ENCODE data around the gene MRGPRE.

MRGPRE gene

DNA sequence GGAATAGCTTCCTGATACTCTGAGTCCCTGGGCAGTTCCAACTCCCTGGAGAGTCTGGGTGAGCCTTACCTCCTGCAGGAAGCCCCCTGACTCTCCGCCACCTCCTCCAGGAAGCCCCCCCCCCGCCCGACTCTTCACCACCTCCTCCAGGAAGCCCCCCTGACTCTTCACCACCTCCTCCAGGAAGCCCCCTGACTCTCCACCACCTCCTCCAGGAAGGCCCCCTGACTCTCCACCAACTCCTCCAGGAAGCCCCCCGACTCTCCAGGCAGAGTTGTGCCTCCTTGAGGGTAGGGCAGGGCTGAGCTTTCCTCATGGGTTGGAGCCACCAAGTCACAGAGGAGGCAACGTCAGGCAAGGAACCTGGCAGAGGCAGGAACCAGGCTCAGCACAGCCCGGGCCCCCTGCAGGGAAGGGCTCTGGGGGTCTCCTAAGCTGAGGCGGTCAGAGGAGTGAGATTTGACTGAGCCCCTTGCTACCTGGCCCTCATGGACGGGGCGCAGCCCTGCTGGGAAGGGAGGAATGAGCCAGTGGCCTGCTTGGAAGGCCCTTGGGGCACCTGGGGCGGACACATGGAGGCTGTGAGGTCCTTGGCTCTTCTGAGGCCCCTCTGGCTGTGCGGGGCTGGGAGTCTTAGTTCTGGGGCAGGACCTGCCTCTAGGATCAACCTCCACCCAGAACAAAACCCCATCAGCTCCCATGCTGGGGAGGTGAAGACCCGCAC is 31.7 kb downstream of the MRGPRE start:
- Mint-ChIP-seq H3K4me3 (no peak overlapping the region), H3K27me3 (peaks cover 11% of the 10 kb centered on the region), H3K36me3 (no peaks in the 10 kb centered on the region), H3K27ac (no peak overlapping the region), H3K4me1 (no peaks in the 10 kb centered on the region), H3K9me3 (no peaks in the 10 kb centered on the region)
- DNase-seq (ENCODE audit: low spot score in 2 of 2) (no peak), ATAC-seq (ENCODE audit: low read depth) (no peak)

GRCh38 chr11:3199537-3200295 is 32.5 kb downstream of the MRGPRE start:
- Mint-ChIP-seq H3K9me3 (no peaks in the 10 kb centered on the region), H3K27ac (no peak overlapping the region), H3K36me3 (no peaks in the 10 kb centered on the region), H3K4me3 (no peak overlapping the region), H3K4me1 (no peaks in the 10 kb centered on the region), H3K27me3 (peaks cover 10% of the 10 kb centered on the region)
- ATAC-seq (ENCODE audit: low read depth) (no peak), DNase-seq (ENCODE audit: low spot score in 2 of 2) (no peak)

GRCh38 chr11:3198815-3199214 is 33.4 kb downstream of the MRGPRE start:
- no peak for DNase-seq (ENCODE audit: low spot score in 2 of 2)
- Mint-ChIP-seq H3K9me3 (no peaks in the 10 kb centered on the region), H3K36me3 (no peaks in the 10 kb centered on the region), H3K4me1 (no peaks in the 10 kb centered on the region), H3K27me3 (peaks cover 10% of the 10 kb centered on the region), H3K27ac (no peak overlapping the region), H3K4me3 (no peak overlapping the region)
- no peak for ATAC-seq (ENCODE audit: low read depth)

- H3K27me3 Mint-ChIP-seq: peaks cover 10% of the 10 kb centered on the region
- no peaks in the 10 kb centered on the region for H3K4me1 Mint-ChIP-seq
- H3K4me3 Mint-ChIP-seq: no peak overlapping the region
- H3K27ac Mint-ChIP-seq: no peak overlapping the region
- ATAC-seq (ENCODE audit: low read depth) (no peak), DNase-seq (ENCODE audit: low spot score in 2 of 2) (no peak)
- H3K9me3 Mint-ChIP-seq: no peaks in the 10 kb centered on the region
- no peaks in the 10 kb centered on the region for H3K36me3 Mint-ChIP-seq
Observed at GRCh38 chr11:3197878-3198528, 34.2 kb downstream of the MRGPRE start.

DNA sequence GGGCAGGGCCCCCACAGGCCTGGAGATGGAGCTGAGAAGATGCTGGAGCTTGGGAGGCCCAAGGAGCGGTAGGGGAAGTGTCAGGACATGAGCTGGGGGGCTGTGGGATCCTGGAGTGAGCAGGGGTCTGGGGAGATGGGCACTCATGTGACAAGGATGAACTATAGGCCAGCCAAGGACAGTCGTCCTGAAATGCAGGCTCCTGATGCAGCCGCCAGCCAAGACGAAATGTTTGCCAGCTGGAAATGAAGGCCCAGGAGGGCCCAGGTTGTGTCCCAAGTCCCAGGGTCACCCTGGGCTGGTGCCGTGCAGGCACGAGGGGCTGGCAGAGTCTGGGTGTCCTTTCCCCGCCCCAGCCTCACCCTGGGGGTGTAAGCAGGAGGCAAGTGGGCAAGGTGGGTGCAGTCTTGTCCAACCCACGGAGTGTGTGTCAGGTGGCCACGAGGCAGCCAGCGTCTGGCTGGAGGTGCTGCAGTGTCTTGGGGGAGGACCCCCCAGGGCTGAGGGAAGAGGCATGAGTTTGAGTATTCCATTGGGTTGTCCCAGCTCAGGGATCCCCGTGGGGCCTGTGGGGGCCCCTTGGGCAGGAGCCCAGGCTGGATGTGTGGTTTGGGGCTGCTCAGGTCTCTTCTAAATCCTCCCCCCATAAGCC is 35.0 kb downstream of the MRGPRE start:
- peaks cover 10% of the 10 kb centered on the region for H3K27me3 Mint-ChIP-seq
- H3K36me3 Mint-ChIP-seq: no peaks in the 10 kb centered on the region
- no peaks in the 10 kb centered on the region for H3K4me1 Mint-ChIP-seq
- H3K4me3 Mint-ChIP-seq: no peak overlapping the region
- H3K27ac Mint-ChIP-seq: no peak overlapping the region
- no peaks in the 10 kb centered on the region for H3K9me3 Mint-ChIP-seq
- no peak for DNase-seq (ENCODE audit: low spot score in 2 of 2)
- ATAC-seq (ENCODE audit: low read depth): no peak

GRCh38 chr11:3196161-3197043 is 35.8 kb downstream of the MRGPRE start:
- peaks cover 10% of the 10 kb centered on the region for H3K27me3 Mint-ChIP-seq
- DNase-seq (ENCODE audit: low spot score in 2 of 2) (no peak), ATAC-seq (ENCODE audit: low read depth) (no peak)
- no peaks in the 10 kb centered on the region for H3K9me3 Mint-ChIP-seq
- no peak overlapping the region for H3K27ac Mint-ChIP-seq
- H3K4me3 Mint-ChIP-seq: no peak overlapping the region
- H3K36me3 Mint-ChIP-seq: no peaks in the 10 kb centered on the region
- H3K4me1 Mint-ChIP-seq: no peaks in the 10 kb centered on the region

GRCh38 chr11:3195251-3196160 is 36.7 kb downstream of the MRGPRE start:
- H3K4me3 Mint-ChIP-seq: no peak overlapping the region
- H3K9me3 Mint-ChIP-seq: no peaks in the 10 kb centered on the region
- H3K4me1 Mint-ChIP-seq: no peaks in the 10 kb centered on the region
- no peaks in the 10 kb centered on the region for H3K36me3 Mint-ChIP-seq
- H3K27ac Mint-ChIP-seq: no peak overlapping the region
- ATAC-seq (ENCODE audit: low read depth) (no peak), DNase-seq (ENCODE audit: low spot score in 2 of 2) (no peak)
- H3K27me3 Mint-ChIP-seq: peaks cover 8% of the 10 kb centered on the region

GRCh38 chr11:3194016-3194816 is 38.0 kb downstream of the MRGPRE start:
- DNase-seq (ENCODE audit: low spot score in 2 of 2) (no peak), ATAC-seq (ENCODE audit: low read depth) (no peak)
- H3K4me1 Mint-ChIP-seq: no peaks in the 10 kb centered on the region
- peaks cover 7% of the 10 kb centered on the region for H3K27me3 Mint-ChIP-seq
- H3K4me3 Mint-ChIP-seq: no peak overlapping the region
- no peak overlapping the region for H3K27ac Mint-ChIP-seq
- no peaks in the 10 kb centered on the region for H3K36me3 Mint-ChIP-seq
- H3K9me3 Mint-ChIP-seq: peaks cover 2% of the 10 kb centered on the region

DNA sequence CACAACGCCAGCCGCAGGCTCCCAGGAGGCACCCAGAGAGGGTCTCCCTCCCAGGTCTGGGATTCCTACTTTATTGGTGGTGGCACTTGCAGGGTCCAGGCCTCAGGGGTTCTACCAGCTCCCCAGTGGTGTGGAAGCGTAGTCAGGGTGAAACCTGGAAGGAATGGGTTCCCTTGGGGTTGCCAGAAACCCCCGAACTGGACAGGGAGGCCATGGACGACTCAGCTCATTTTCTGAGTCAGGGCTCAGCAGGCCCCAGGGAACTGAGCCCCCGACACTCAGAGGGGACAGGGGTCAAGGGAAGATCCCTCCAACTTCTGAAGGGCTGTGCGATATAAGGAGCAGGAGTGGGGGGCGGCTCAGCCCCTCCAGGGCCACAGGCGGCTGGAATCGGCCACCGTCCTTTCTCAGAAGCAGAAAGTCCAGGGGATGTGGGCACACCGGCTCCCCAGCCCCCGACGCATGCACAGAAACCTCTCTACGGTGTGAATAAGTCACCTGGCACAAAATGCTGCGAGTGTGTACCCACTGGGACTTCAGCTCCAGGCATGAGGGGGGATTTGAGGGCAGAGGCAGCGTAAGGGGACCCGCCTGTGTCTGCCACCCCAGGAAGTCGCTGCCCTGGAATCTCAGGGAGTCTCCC is 38.7 kb downstream of the MRGPRE start:
- H3K36me3 Mint-ChIP-seq: no peaks in the 10 kb centered on the region
- no peak for ATAC-seq (ENCODE audit: low read depth)

DNA sequence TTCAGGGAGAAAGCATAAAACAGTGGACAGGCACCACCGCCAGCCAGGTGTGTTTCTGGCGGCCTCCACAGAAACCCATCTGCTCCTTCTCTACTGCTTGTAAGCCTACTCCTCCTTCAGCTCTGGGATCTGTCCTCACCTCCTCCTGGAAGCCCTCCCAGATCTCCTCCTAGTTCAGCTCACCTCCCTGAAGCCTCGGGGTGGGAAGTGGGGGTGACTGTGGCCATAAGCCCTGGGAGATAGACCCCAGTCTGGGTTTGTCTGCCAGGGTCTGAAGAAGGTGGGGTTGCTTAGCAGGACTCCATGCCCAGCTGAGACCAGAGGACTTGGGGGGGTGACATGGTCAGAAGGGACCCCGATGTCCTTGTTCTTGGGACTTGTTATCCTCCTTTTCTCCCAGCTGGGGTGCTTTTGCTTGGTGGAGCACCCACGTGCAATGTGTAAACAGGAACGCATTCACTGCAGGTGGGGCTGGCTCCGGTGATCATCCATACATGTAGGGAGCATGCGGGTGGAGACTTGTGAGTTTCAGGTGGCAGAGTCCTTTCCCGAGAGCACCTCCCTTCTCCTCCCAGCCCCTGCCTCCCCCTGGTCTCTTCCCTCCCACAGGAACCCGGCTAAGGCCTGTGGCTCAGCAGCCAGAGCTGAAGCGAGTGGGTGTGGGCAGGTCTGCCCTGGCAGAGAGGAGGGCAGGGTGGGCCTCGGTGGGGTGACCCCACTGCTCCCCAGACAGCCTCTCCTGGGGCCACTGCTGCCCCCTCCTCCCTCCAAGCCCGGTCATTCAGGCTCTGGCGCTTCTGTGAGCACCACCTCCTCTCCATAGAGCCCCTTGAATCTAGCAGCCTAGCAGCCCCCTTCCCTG is 39.5 kb downstream of the MRGPRE start:
- H3K27ac Mint-ChIP-seq: no peak overlapping the region
- no peaks in the 10 kb centered on the region for H3K4me1 Mint-ChIP-seq
- peaks cover 2% of the 10 kb centered on the region for H3K9me3 Mint-ChIP-seq
- H3K4me3 Mint-ChIP-seq: no peak overlapping the region
- DNase-seq (ENCODE audit: low spot score in 2 of 2) (no peak), ATAC-seq (ENCODE audit: low read depth) (no peak)
- no peaks in the 10 kb centered on the region for H3K36me3 Mint-ChIP-seq
- peaks cover 4% of the 10 kb centered on the region for H3K27me3 Mint-ChIP-seq

More for the DNA sequence above, 38.7 kb downstream of the MRGPRE start:
- DNase-seq (ENCODE audit: low spot score in 2 of 2): no peak
- Mint-ChIP-seq H3K4me3 (no peak overlapping the region), H3K4me1 (no peaks in the 10 kb centered on the region), H3K9me3 (peaks cover 2% of the 10 kb centered on the region), H3K27ac (no peak overlapping the region), H3K27me3 (peaks cover 6% of the 10 kb centered on the region)
